Measurements from ENCODE around the gene CASP2.
A peak's percentile ranks its signal among the peaks of the same experiment; 100 is the strongest.
"Not testable (repeated sequence)": the region's sequence is repeated elsewhere in the genome, so short reads cannot be mapped to it uniquely, and the experiment has no call there.

Gene CASP2

DNA sequence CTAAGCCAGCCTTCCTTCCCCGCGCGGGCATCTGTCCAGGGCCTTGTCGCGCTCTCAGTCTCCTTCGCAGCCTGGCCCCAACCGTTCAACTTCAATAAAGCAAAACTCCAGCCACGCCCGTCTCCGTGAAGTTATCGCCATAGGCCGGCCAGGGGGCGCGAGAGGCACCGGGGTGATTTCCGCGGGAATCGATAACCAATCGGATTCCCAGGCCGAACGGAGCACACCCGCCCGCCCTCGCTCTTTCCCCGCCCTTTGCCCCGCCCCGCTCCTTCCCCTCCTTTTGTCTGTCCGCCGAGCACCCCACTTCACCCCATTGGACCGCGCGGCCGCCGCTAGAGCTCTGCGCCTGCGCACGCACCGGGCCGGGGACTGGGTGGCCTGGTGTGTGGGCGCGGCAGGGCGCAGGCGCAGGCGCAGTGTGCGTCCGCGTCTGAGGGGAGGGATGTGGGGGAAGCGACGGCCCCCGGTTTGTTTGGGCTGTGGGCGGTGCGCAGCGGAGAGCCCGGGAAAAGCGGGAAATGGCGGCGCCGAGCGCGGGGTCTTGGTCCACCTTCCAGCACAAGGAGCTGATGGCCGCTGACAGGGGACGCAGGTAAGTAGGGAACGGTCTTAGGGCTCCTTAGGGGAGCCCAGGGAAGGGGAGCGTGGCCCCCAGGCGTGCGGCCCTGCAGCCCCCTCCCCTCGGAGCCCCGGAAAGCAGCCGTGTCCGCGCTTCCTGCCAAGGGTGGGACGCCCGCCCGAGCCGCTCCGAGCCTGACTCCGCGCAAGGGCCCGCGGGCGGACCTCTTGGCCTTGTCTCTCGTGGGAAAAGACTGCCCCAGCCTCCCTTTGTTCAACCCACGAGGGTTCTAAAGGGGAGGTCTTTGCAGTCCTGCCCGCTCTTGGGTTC, at the start of gene CASP2:
Gene CASP2 (plus strand): TSS at position 417 of the 892 bp plus-strand sequence. CDS start 105 bp downstream, at position 522.
- peak; percentile 55 for DNase-seq

DNA sequence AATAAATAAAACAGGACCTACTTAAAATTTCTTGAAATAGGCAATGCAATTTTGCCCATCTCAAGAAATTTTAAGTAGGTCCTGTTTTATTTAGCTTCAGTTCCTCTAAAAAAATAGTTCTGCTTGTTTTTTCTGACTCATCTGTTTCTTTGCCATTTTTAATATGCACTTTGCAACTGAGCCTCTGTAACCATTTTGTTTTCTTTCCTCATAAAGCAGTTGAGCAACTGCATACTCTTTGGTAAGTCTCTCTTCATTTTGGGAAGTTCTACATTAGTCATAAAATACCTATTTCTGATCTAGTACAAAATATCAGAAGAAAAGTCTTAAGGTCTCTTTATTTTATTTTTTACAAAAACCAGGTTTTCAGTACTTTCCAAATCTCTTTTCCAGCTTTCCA, 48.3 kb upstream of the CASP2 start:
- no peak for DNase-seq

GRCh38 chr7:143240291-143241168, 47.6 kb upstream of the CASP2 start:
- DNase-seq, result peak; percentile 18

GRCh38 chr7:143242306-143242705, 45.8 kb upstream of the CASP2 start:
- DNase-seq, result no peak

DNA sequence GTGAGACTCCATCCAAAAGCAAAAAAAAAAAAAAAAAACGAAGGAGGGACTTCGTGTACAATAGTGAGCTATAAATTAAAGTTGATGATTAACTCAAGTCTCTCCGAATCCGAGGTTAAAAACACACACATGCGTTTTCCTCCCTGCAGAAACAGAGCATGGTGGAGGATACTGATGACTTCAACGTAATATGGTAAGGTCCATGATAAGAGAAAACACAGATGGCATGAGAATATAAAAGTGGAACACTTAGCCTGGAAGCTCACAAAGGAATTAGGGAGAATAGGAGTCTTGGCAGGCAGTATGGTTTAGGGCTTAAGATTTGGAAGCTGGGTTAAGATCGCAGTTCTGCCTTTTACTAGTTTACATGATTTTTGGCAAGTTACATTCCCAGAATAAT, 45.0 kb upstream of the CASP2 start:
- no peak for DNase-seq

DNA sequence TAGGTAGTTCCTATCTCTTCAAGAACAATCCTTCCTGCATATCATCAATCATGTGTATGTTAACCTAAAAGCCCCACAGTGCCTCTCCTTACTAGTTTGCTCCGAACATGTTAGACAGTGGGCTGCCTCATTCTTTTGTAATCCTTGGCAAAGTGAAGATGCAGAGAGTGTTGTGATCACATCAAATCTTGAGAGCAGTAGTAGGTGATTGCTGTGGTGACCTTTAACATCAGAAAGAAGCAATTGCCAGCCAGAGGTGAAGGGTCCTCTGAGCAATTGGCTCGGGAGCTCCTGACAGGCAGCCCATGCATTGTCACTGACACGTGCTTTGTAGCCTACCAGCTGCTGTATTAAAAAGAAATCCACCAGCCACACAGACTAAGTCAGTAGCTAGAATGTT, 44.5 kb upstream of the CASP2 start:
- no peak for DNase-seq

DNA sequence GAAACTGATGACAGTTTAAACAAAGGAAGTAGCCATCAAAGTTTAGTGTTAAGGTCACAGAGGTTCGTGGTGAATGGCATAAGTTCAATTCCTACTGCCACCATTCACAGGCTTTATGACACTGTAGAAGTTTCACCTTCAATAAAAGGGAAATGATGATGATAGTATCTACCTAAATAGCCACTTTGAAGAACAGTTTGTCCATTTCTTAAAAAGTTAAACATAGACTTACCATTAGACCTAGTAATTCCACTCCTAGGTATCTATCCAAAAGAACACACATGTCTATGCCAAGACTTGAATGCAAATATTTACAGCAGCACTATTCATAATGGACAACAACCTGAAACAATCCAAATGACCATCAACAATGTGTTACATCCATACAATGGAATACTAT, 43.8 kb upstream of the CASP2 start:
- no peak for DNase-seq

DNA sequence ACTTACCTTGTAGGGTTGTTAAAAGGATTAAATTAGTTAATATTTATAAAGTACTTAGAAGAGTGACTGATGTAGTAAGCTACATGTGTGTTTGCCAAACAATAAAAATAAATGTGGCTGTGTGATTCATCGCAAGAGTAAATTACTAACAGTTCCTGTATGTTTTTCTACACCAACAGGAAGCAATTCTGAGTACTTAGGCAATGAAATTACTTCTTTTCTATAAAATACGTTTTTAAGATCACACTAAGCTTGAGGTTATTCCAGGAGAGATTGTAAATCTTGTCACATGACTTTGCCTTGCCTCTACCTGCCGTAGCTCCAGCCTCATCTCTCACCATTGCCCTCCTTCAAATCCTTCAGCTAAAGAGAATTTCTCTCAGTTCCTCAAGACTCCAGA, 43.0 kb upstream of the CASP2 start:
- DNase-seq, result no peak

DNA sequence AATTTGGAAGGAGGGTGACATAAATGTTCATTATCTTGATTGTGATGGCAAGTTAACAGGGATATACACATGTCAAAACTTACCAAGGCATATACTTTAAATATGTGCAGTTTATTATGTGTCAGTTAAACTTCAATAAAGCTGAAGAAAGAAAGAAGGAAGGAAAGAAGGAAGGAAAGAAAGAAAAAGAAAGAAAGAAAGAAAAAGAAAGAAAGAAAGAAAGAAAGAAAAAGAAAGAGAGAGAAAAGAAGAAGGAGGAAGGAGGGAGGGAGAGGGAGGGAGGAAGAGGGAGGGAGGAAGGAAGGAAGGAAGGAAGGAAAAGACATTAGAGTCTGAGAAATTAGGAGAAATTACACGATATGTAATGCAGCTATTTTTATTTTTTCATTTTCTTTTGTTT, 40.8 kb upstream of the CASP2 start:
- DNase-seq, result no peak

DNA sequence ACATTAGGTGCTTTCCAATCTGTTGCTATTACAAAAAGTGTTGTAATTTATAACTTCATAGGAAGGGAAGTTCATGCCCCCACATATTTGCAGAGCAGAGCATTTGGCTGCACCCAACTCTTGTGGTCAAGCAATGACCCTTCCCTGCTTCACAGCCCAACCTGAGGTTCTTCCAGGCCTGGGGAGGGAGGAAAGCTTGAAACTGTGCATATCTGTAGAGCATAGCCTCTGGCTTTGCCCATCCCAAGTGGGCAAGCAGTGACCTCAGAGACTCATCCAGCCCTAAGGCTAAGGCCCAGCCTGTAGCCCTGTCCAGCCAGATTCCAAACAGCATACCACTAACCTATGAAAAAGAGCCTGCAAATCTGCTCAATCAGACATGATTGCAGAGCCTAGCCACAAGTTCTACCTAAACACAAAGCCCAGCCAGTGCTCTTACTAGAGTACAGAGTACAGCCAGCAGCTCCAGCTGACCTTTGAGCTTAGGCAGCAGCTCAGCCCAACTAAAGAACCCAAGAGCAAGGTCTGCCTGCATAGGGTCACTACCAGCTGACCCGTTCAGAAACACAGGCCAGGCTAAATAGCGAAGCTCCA, 39.3 kb upstream of the CASP2 start:
- no peak for DNase-seq

- DNase-seq, result no peak
Measured at GRCh38 chr7:143250199-143250598, 38.0 kb upstream of the CASP2 start.

GRCh38 chr7:143250822-143251221, 37.3 kb upstream of the CASP2 start:
- no peak for DNase-seq

DNA sequence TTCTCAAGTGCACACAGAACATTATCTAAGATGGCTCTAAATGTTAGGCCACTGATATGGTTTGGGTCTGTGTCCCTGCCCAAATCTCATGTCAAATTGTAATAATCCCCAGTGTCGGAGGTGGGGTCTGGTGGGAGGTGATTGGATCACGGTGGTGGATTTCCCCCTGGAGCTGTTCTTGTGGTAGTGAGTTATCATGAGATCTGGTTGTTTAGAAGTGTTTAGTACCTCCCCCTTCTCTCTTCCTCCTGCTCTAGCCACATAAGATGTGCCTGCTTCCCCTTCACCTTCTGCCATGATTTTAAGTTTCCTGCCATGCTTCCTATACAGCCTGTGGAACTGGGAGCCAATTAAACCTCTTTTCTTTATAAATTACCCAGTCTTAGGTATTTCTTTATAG, 36.1 kb upstream of the CASP2 start:
- no peak for DNase-seq

DNA sequence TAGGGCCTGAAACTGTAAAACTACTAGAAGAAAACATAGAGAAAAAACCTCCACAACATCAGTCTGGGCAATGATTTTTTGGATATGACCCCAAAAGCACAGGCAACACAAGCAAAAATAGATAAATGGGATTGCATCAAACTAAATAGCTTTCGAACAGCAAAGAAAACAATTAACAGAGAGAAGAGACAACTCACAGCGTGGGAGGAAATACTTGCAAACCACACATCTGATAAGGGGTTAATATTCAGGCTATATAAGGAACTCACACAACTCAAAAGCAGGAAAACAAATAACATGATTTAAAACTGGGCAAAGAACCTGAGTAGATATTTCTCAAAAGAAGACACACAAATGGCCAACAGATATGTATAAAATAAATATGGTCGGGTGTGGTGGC, 32.6 kb upstream of the CASP2 start:
- DNase-seq, result no peak

- DNase-seq, result no peak
Measured at GRCh38 chr7:143256325-143256724, 31.8 kb upstream of the CASP2 start.

DNA sequence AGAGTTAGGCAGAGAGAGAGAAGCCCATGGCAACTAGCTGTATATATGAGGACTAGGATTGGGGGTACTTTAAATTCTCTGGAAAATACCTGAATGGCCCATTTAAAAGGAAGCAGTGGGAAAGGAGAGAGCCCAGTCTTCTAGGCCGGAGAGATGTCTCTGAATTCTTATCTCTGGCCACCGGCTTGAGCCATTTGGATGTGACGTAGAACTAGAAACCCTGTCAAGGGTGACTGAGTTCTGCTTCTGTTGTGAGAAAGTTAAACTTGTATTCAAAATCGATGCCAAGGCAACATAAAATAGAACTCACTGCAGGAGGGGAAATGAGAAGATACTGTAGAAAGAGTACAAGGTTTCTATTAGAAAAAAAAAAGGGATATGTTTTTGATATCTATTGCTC, 31.2 kb upstream of the CASP2 start:
- DNase-seq, result no peak

DNA sequence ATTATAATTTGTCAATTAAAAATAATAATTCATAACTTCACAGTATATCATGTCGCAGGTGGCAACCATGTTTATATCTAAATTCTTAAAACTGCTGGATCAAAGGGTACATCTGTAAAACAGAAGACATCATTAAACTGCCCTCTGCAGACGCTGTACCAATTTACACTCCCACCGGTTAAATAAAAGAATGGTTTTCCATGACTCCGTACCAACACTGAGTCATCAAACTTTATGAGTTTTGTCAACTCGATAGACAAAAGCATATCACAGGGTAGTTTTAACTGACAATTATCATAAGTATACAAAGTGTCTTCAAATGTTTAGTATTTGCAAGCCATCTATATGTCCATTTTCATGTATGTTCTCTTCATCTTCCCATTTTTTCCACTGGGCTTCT, 30.6 kb upstream of the CASP2 start:
- no peak for DNase-seq

GRCh38 chr7:143258831-143259230, 29.3 kb upstream of the CASP2 start:
- DNase-seq, result no peak

- no peak for DNase-seq
Measured at GRCh38 chr7:143259765-143260164, 28.4 kb upstream of the CASP2 start.

GRCh38 chr7:143261901-143262300, 26.2 kb upstream of the CASP2 start:
- no peak for DNase-seq

DNA sequence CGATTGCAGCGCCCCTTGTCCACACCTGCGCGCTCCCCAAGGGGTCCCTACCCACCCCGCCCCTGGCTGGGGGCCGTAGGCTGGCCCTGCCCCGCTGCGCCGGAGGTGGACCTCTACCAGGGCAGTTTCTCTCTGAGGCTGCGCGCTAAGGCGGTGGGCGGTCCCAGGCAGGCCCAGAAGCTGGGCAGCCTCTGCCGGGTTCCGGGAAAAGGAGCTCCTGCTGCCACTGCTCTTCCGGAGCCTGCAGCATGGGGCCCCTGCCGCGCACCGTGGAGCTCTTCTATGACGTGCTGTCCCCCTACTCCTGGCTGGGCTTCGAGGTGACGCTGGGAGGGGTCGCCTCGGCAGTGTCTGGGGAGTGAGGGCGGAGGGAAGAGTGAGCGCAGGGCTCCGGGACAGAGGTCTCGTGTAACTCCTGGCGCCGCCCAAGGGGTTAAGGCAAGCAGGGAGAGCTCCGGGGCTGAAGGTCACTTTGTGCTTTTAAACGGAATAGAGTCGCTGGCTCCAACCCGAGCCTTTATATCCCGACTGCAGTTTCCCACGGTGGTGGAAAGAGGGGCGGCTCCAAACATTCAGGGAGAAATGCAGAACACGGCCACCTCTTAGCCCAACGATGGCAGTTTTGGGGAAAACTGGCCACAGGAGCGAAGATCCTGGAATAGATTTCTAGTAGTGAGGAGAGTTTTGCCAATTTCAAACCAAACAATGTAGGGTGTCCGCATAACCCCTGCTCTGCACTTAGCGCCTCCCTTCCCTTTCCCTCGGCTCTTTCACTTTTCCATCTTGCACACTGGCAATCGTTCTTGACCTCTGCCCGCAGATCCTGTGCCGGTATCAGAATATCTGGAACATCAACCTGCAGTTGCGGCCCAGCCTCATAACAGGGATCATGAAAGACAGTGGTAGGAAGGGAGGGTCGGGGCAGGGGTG, 24.6 kb upstream of the CASP2 start, which contains the start of gene GSTK1:
Gene GSTK1 (plus strand): TSS at position 176 of the 930 bp plus-strand sequence. CDS start 73 bp downstream, at position 249.
- DNase-seq, result no peak

- not testable (repeated sequence) for DNase-seq
Measured at GRCh38 chr7:143264196-143264568, 24.0 kb upstream of the CASP2 start.

Data from KG1 (cell line).